Measurements from ENCODE around the gene TFB2M. TPM values are rescaled to one million over a fixed set of nuclear protein-coding genes. Genes with fewer than 3 reads are reported as not detected.

Gene TFB2M
- total RNA-seq, 4 donors from 2014 or later, result 6.2 to 17.7 (median 12.4) TPM

GRCh38 chr1:246526915-246527314 is 39.1 kb downstream of the TFB2M start:
- Histone ChIP-seq H3K36me3 (no peaks in the 10 kb centered on the region), H3K4me3 (no peak overlapping the region), H3K9me3 (peaks cover 0 to 11% (median 6%) of the 10 kb centered on the region in 3 donors), H3K27me3 (no peaks in the 10 kb centered on the region), H3K27ac (no peak overlapping the region), H3K4me1 (no peaks in the 10 kb centered on the region)
- no peak for TF ChIP-seq CTCF (IDR thresholded peaks at IDR 0.05)
- no peak for TF ChIP-seq POLR2A (IDR thresholded peaks at IDR 0.05)
- 60% methylated on average over 4 of the region's 7 CpGs; no CpG with 5 or more reads in 1 of the 2 donors for WGBS, 2 donors
- intact Hi-C loops (cut with DNase I), result no loop called here
- DNase-seq, result no peak

- intact Hi-C loops (cut with DNase I), result no loop called here
- no peaks in the 10 kb centered on the region for H3K36me3 ChIP-seq
- H3K4me1 ChIP-seq, result no peaks in the 10 kb centered on the region
- no peak for DNase-seq
- no peak overlapping the region for H3K4me3 ChIP-seq
- WGBS, 2 donors, result 82% methylated on average over 4 of the region's 4 CpGs
- H3K27ac ChIP-seq, result no peak overlapping the region
- peaks cover 0 to 11% (median 6%) of the 10 kb centered on the region in 3 donors for H3K9me3 ChIP-seq
- no peak for TF ChIP-seq POLR2A (IDR thresholded peaks at IDR 0.05)
- no peak for TF ChIP-seq CTCF (IDR thresholded peaks at IDR 0.05)
- H3K27me3 ChIP-seq, result no peaks in the 10 kb centered on the region
Measured at GRCh38 chr1:246526380-246526779, 39.7 kb downstream of the TFB2M start.

- H3K27ac ChIP-seq, result no peak overlapping the region
- WGBS, 2 donors, result no CpG with 5 or more reads among the region's 1 CpG
- no peaks in the 10 kb centered on the region for H3K27me3 ChIP-seq
- TF ChIP-seq CTCF (IDR thresholded peaks at IDR 0.05), result no peak
- no peaks in the 10 kb centered on the region for H3K36me3 ChIP-seq
- no peaks in the 10 kb centered on the region for H3K4me1 ChIP-seq
- intact Hi-C loops (cut with DNase I), result no loop called here
- H3K4me3 ChIP-seq, result no peak overlapping the region
- H3K9me3 ChIP-seq, result peaks cover 5 to 40% (median 25%) of the 10 kb centered on the region in 3 donors
- no peak for DNase-seq
Measured at GRCh38 chr1:246519514-246519913, 46.5 kb downstream of the TFB2M start.

GRCh38 chr1:246518456-246519205 is 47.4 kb downstream of the TFB2M start:
- no peak overlapping the region for H3K4me3 ChIP-seq
- no peaks in the 10 kb centered on the region for H3K4me1 ChIP-seq
- no peak overlapping the region for H3K27ac ChIP-seq
- no peaks in the 10 kb centered on the region for H3K36me3 ChIP-seq
- no peak for DNase-seq
- no peak for TF ChIP-seq POLR2A (IDR thresholded peaks at IDR 0.05)
- TF ChIP-seq CTCF (IDR thresholded peaks at IDR 0.05), result no peak
- intact Hi-C loops (cut with DNase I), result no loop called here
- 84 to 86% methylated on average over 10 to 16 of the region's 17 CpGs for WGBS, 2 donors
- H3K9me3 ChIP-seq, result peaks cover 5 to 49% (median 33%) of the 10 kb centered on the region in 3 donors
- no peaks in the 10 kb centered on the region for H3K27me3 ChIP-seq

- TF ChIP-seq POLR2A (IDR thresholded peaks at IDR 0.05) (no peak), CTCF (IDR thresholded peaks at IDR 0.05) (no peak)
- Histone ChIP-seq H3K4me3 (no peak overlapping the region), H3K9me3 (peaks cover 5 to 61% (median 34%) of the 10 kb centered on the region in 3 donors), H3K27me3 (no peaks in the 10 kb centered on the region), H3K4me1 (no peaks in the 10 kb centered on the region), H3K36me3 (no peaks in the 10 kb centered on the region), H3K27ac (no peak overlapping the region)
- 68% methylated on average over 7 of the region's 7 CpGs; no CpG with 5 or more reads in 1 of the 2 donors for WGBS, 2 donors
- intact Hi-C loops (cut with DNase I), result no loop called here
- DNase-seq, result no peak
Measured at GRCh38 chr1:246517391-246517790, 48.7 kb downstream of the TFB2M start.
